Measurements from ENCODE around the gene ALDH16A1. TPM values are rescaled to one million over a fixed set of nuclear protein-coding genes. Genes with fewer than 3 reads are reported as not detected.

The ALDH16A1 gene
- total and polyA plus RNA-seq, 9 donors = 0.93 to 24.2 (median 20.2) TPM

DNA sequence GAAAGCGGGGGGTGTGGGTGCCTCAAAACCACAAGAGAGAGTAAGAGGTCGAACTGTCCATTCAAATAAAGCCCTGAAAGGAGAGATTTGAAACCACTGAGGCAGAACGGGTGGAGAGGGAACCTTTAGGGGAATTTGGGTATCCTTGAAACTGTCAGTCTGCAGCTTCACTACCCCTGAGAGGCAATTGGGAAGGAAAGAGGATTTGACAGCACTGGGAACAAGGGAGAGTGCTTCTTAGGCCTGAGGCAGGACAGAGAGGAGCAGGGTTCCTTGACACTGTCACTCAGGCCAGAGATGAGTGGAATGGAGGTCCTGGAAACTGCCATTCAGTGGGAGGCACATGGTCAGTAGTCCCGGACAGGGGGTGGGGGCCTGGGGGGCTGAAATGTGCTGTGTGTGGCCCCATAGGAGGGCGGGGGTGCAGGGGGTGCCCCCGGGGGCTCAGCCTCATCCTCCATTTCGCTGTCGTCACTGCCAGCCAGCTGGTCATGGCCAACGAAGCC, 22.8 kb upstream of the ALDH16A1 start:
- TF ChIP-seq EP300 (IDR thresholded peaks at IDR 0.05) = no peak
- TF ChIP-seq CTCF (IDR thresholded peaks at IDR 0.05) = no peak
- no peak for TF ChIP-seq POLR2A (IDR thresholded peaks at IDR 0.05)
- no peak for DNase-seq
- Histone ChIP-seq H3K27me3 (peaks cover 8% of the 10 kb centered on the region), H3K4me3 (no peak overlapping the region), H3K27ac (no peak overlapping the region), H3K36me3 (no peaks in the 10 kb centered on the region), H3K9me3 (no peaks in the 10 kb centered on the region), H3K4me1 (ENCODE audit: insufficient read depth) (peaks cover 1% of the 10 kb centered on the region)
- intact Hi-C loops (cut with DNase I) = loop anchor here in 1 of 4 donors (10.0 kb wide), 1 partner anchor 55 kb away; no protein-coding TSS in a partner anchor
- 68 to 77% (median 70%) methylated on average over 5 to 9 of the region's 9 CpGs for WGBS, 3 donors

- Histone ChIP-seq H3K4me3 (no peak overlapping the region), H3K4me1 (ENCODE audit: insufficient read depth) (peaks cover 1% of the 10 kb centered on the region), H3K27ac (no peak overlapping the region), H3K9me3 (no peaks in the 10 kb centered on the region), H3K27me3 (peaks cover 8% of the 10 kb centered on the region), H3K36me3 (no peaks in the 10 kb centered on the region)
- WGBS, 3 donors = 65 to 68% (median 66%) methylated on average over 26 to 28 of the region's 28 CpGs
- TF ChIP-seq POLR2A (IDR thresholded peaks at IDR 0.05) = no peak
- no peak for TF ChIP-seq EP300 (IDR thresholded peaks at IDR 0.05)
- TF ChIP-seq CTCF (IDR thresholded peaks at IDR 0.05) = no peak
- intact Hi-C loops (cut with DNase I) = loop anchor here in 1 of 4 donors (10.0 kb wide), 1 partner anchor 56 kb away; no protein-coding TSS in a partner anchor
- no peak for DNase-seq
Observed at GRCh38 chr19:49430678-49431329, 22.2 kb upstream of the ALDH16A1 start.

GRCh38 chr19:49431330-49431749, 21.7 kb upstream of the ALDH16A1 start:
- peaks cover 1% of the 10 kb centered on the region for H3K4me1 ChIP-seq (ENCODE audit: insufficient read depth)
- H3K4me3 ChIP-seq = no peak overlapping the region
- no peak overlapping the region for H3K27ac ChIP-seq
- 44 to 48% (median 45%) methylated on average over 29 of the region's 29 CpGs for WGBS, 3 donors
- TF ChIP-seq POLR2A (IDR thresholded peaks at IDR 0.05) (no peak), EP300 (IDR thresholded peaks at IDR 0.05) (no peak), CTCF (IDR thresholded peaks at IDR 0.05) (no peak)
- H3K36me3 ChIP-seq = no peaks in the 10 kb centered on the region
- no peak for DNase-seq
- intact Hi-C loops (cut with DNase I) = loop anchor here in 1 of 4 donors (10.0 kb wide), 1 partner anchor 57 kb away; no protein-coding TSS in a partner anchor
- H3K9me3 ChIP-seq = no peaks in the 10 kb centered on the region
- peaks cover 8% of the 10 kb centered on the region for H3K27me3 ChIP-seq

- TF ChIP-seq CTCF (IDR thresholded peaks at IDR 0.05) (no peak), POLR2A (IDR thresholded peaks at IDR 0.05) (no peak), EP300 (IDR thresholded peaks at IDR 0.05) (no peak)
- 7 to 13% (median 10%) methylated on average over 53 to 63 of the region's 63 CpGs for whole genome bisulfite sequencing, 3 donors
- no peak overlapping the region for H3K27ac ChIP-seq
- peaks cover 1% of the 10 kb centered on the region for H3K4me1 ChIP-seq (ENCODE audit: insufficient read depth)
- H3K4me3 ChIP-seq = no peak overlapping the region
- H3K9me3 ChIP-seq = no peaks in the 10 kb centered on the region
- H3K36me3 ChIP-seq = no peaks in the 10 kb centered on the region
- intact Hi-C loops (cut with DNase I) = loop anchor here in 1 of 4 donors (10.0 kb wide), 1 partner anchor 58 kb away; no protein-coding TSS in a partner anchor
- peaks cover 8% of the 10 kb centered on the region for H3K27me3 ChIP-seq
- no peak for DNase-seq
Observed at GRCh38 chr19:49432141-49433073, 20.6 kb upstream of the ALDH16A1 start.
